Epithelial cell of proximal tubule (primary cell): ENCODE results near the gene AFF1. TPM values are rescaled to one million over a fixed set of nuclear protein-coding genes. Genes with fewer than 3 reads are reported as not detected.

Experiments
- DNase-seq: peaks from one replicate; pipeline ENCODE4 v3.0.0-alpha.2; 2011; ENCODE audit warnings: low read depth
- H3K4me3 ChIP-seq: 2 replicates; pipeline ENCODE4 v1.5.1; 2011; ENCODE audit warnings: low read depth, mild to moderate bottlenecking, low read length
- CTCF ChIP-seq: conservative IDR thresholded peaks from 2 replicates; pipeline ENCODE4 v1.5.1; 2012; ENCODE audit warnings: low read depth, mild to moderate bottlenecking, low read length
- total RNA-seq: library from RNA; depleted of rRNA; stranded (reverse); fragments of >200 nt; gene quantifications from 2 replicates; pipeline ENCODE4 v1.2.3, GENCODE V29; 2015

AFF1 gene
- total RNA-seq, 1 donor from 2014 or later, result 12.5 TPM

- no peak for TF ChIP-seq CTCF
- no peak for DNase-seq
- no peak overlapping the region for H3K4me3 ChIP-seq
Measured at GRCh38 chr4:86972997-86973396, 38.2 kb downstream of the AFF1 start.

- no peak for TF ChIP-seq CTCF
- DNase-seq, result no peak
- no peak overlapping the region for H3K4me3 ChIP-seq
Measured at GRCh38 chr4:86973668-86974067, 38.9 kb downstream of the AFF1 start.

- no peak for TF ChIP-seq CTCF
- no peak overlapping the region for H3K4me3 ChIP-seq
- no peak for DNase-seq
Measured at GRCh38 chr4:86974551-86974994, 39.8 kb downstream of the AFF1 start.

- DNase-seq, result no peak
- H3K4me3 ChIP-seq, result no peak overlapping the region
- no peak for TF ChIP-seq CTCF
Measured at GRCh38 chr4:86975927-86976326, 41.1 kb downstream of the AFF1 start.

- DNase-seq, result no peak
- H3K4me3 ChIP-seq, result no peak overlapping the region
- no peak for TF ChIP-seq CTCF
Measured at GRCh38 chr4:86976801-86977485, 42.1 kb downstream of the AFF1 start.

GRCh38 chr4:86977621-86978184, 42.9 kb downstream of the AFF1 start:
- no peak for TF ChIP-seq CTCF
- DNase-seq, result peak; percentile 83
- H3K4me3 ChIP-seq, result no peak overlapping the region

GRCh38 chr4:86978709-86979108, 43.9 kb downstream of the AFF1 start:
- DNase-seq, result no peak
- no peak overlapping the region for H3K4me3 ChIP-seq

More at GRCh38 chr4:86978709-86979108, 43.9 kb downstream of the AFF1 start:
- no peak for TF ChIP-seq CTCF
